ENCODE data around the gene RNF4.
"Not testable (repeated sequence)": the region's sequence is repeated elsewhere in the genome, so short reads cannot be mapped to it uniquely, and the experiment has no call there.

DNA sequence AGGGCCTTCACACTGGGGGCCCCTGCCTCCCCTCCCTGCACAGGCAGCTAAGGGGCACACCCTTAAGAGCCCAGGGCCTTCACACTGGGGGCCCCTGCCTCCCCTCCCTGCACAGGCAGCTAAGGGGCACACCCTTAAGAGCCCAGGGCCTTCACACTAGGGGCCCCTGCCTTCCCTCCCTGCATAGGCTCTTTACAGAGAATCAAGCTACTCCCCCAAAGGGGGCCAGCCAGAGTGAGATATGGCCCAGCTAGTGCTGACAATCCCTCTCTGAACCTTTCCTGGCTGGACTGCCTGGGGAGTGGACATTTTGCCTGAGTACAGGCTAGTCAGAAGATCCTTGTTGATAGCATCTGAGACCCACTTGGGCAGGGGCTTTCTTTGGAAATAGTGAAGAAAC is 3.4 kb upstream of the RNF4 start:
- TF ChIP-seq, protein P1, sequence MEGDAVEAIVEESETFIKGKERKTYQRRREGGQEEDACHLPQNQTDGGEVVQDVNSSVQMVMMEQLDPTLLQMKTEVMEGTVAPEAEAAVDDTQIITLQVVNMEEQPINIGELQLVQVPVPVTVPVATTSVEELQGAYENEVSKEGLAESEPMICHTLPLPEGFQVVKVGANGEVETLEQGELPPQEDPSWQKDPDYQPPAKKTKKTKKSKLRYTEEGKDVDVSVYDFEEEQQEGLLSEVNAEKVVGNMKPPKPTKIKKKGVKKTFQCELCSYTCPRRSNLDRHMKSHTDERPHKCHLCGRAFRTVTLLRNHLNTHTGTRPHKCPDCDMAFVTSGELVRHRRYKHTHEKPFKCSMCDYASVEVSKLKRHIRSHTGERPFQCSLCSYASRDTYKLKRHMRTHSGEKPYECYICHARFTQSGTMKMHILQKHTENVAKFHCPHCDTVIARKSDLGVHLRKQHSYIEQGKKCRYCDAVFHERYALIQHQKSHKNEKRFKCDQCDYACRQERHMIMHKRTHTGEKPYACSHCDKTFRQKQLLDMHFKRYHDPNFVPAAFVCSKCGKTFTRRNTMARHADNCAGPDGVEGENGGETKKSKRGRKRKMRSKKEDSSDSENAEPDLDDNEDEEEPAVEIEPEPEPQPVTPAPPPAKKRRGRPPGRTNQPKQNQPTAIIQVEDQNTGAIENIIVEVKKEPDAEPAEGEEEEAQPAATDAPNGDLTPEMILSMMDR (IDR thresholded peaks at IDR 0.05), result not testable (repeated sequence)
- not testable (repeated sequence) for TF ChIP-seq POLR2A (IDR thresholded peaks at IDR 0.05)

Measured in Peyer's patch (tissue), 4 donors.